NOMO-1 treated with DMSO at 0.1 percent for 48 hours (cell line): Measurements from ENCODE around the gene SYVN1.

ENCODE experiments used
- DNase-seq: peaks from one replicate; lab custom pipeline; 2025; ENCODE audit not compliant: unreplicated experiment; lab: John Stamatoyannopoulos, UW

The SYVN1 gene

GRCh38 chr11:65112546-65113360, 21.6 kb downstream of the SYVN1 start:
- peak; percentile 51 for DNase-seq

GRCh38 chr11:65111744-65112545, 22.4 kb downstream of the SYVN1 start, which contains the start of gene TM7SF2:
TSS of gene TM7SF2 (plus strand) at chr11:65111872. CDS start at chr11:65112016, 144 bp downstream.
- DNase-seq: peak; percentile 89

DNA sequence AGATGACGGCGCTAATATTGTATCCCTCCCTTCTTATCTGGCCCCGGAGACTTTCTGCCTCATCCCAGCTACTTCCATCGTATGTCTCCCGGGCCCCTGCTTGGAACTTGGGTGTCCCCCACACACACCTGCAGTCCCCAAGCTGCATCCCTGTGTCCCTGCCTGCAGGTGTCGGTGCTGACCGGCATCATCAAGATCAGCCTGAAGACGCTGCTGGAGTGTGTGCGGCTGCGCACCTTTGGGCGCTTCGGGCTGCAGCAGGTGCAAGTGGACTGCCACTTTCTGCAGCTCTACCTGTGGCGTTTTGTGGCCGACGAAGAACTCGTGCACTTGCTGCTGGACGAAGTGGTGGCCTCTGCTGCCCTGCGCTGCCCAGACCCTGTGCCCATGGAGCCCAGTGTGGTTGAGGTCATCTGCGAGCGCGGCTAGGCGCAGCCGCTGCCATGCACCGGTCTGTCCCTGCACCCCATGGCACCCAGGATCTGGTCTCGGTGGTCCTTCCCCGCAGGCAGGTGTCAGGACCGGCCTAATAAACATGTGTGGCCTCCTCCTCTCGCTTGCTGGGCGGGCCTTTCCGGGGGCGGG, 23.1 kb downstream of the SYVN1 start:
- no peak for DNase-seq

DNA sequence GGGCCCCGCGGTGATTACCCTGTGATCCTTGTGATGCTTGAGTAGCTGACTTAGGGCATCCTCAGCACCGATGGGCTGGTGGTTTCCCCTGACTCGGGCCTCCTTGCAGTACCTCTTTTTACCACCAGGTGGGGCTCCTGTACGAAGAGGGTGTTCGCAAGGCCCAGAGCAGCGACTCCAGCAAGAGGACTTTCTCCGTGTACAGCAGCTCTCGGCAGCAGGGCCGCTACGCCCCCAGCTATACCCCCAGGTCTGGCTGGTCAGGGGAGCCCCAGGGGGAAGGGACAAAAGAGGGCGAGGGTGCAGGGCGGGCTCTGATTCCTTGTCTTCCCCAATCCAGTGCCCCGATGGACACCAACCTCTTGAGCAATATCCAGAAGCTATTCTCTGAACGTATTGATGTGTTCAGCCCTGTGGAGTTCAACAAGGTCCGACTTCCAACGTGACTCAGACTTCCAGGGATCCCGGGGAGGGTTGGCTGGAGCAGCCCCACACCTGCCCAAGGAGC, 23.9 kb downstream of the SYVN1 start:
- peak; percentile 67 for DNase-seq

DNA sequence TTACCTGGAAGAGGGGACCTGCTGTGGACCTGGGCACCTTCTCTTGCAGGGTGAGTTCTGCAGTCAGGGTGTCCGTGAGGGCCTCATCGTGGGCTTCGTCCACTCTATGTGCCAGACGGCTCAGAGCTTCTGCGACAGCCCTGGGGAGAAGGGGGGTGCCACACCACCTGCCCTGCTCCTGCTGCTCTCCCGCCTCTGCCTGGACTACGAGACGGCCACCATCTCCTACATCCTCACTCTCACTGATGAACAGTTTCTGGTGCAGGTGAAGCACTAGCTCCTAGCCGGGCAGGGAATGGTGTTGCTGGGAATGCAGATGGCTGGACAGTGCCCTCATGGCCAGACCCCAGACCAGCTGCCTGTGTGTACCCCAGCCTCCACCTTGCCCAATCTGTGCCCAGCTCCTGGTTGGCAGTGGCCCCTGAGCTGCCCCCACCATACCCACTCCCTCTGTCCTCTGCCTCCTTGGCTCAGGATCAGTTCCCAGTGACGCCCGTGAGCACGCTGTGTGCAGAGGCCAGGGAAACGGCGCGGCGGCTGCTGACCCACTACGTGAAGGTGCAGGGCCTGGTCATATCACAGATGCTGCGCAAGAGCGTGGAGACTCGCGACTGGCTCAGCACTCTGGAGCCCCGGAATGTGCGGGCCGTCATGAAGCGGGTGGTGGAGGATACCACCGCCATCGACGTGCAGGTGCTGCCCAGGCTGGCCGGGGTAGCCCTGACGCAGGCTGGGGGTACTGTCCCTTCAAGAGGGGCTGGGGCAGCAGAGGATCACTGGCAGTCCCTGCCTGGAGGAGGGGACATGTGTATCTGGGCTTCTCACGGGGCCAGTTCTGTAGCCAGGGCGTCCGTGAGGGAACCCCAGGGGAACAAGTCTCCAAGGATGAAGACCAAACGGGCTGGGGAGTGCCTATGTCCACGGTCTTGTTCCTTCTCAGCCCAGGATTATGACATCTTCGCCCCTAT, 24.8 kb downstream of the SYVN1 start:
- no peak for DNase-seq

- no peak for DNase-seq
These were observed 25.7 kb downstream of the SYVN1 start for GRCh38 chr11:65108469-65109123.

GRCh38 chr11:65107751-65108468, 26.4 kb downstream of the SYVN1 start:
- DNase-seq: no peak

- DNase-seq: no peak
These were observed 27.2 kb downstream of the SYVN1 start for GRCh38 chr11:65107078-65107477.

- no peak for DNase-seq
These were observed 29.7 kb downstream of the SYVN1 start for GRCh38 chr11:65104628-65105027.

GRCh38 chr11:65103476-65103875, 30.8 kb downstream of the SYVN1 start:
- no peak for DNase-seq

GRCh38 chr11:65102142-65103095, 31.9 kb downstream of the SYVN1 start:
- no peak for DNase-seq

DNA sequence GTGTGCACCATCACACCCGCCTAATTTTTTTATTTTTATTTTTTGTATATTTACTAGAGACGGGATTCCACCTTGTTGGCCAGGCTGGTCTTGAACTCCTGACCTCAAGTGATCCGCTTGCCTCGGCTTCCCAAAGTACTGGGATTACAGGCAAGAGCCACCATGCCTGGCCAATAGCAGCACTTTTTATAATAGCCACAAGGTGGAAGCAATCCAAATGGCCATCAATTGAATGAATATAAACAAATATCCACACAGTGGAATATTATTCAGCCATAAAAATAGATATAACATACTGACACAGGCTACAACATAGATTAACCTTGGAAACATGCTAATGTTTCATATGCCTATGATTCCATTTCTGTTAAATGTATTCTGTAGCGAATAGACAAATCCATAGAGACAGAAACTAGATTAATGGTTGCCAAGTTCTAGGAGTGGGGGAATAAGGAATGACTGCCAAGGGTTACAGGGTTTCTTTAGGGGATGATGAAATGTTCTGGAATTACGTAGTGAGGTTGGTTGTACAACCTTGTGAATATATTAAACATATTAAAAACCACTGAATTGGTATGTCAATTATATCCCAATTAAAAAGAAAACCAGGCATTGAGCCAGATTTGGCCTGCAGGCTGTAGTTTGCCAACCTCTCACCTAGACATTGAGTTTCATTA, 33.5 kb downstream of the SYVN1 start:
- DNase-seq: no peak

GRCh38 chr11:65096926-65097325, 37.4 kb downstream of the SYVN1 start:
- no peak for DNase-seq

GRCh38 chr11:65095974-65096806, 38.1 kb downstream of the SYVN1 start, which contains the start of gene VPS51:
TSS of gene VPS51 (plus strand) at chr11:65096214. CDS start at chr11:65096251, 37 bp downstream.
- DNase-seq: peak; percentile 92

DNA sequence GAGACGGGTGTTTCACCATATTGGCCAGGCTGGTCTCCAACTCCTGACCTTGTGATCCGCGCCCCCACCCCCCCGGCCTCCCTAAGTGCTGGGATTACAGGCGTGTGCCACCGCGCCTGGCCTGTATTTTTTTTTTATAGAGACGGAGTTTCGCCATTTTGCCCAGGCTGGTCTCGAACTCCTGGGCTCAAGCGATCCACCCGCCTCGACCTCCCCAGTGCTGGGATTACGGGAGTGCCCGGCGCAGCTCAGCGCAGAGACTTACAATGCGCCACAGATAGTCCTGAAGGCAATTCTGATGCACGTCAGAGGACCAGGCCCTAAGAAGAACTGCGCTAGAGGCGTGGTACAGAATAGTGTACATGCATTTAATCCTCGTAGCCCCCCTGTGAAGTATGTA, 38.9 kb downstream of the SYVN1 start:
- no peak for DNase-seq

DNA sequence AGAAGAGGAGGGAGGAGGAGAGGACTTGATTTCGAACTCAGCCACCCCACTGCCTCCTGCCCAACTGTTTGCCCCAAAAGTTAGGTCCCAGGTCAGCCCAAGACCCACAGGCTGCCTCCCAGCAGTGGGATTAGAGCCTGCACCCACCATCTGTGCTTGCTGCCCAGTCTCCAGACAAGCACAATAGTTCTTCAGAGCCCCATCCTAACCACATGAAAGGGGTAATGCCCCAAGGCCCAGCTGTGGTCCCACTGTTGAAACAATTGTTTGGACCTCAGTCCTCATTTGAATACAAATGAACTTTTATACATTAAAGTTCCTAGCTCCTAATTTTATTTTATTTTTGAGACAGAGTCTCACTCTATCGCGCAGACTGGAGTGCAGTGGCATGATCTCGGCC, 43.7 kb downstream of the SYVN1 start:
- no peak for DNase-seq

GRCh38 chr11:65089621-65090020, 44.7 kb downstream of the SYVN1 start:
- no peak for DNase-seq
